ENCODE measurements around the gene EPHB1.
"Not testable (repeated sequence)": the region's sequence is repeated elsewhere in the genome, so short reads cannot be mapped to it uniquely, and the experiment has no call there.

Gene EPHB1

GRCh38 chr3:134777341-134777740 lies 17.7 kb upstream of the EPHB1 start:
- no peak for DNase-seq (ENCODE audit: low read depth)

- DNase-seq (ENCODE audit: low read depth): not testable (repeated sequence)
Observed at GRCh38 chr3:134788283-134788682, 6.8 kb upstream of the EPHB1 start.

- DNase-seq (ENCODE audit: low read depth): no peak
Observed at GRCh38 chr3:134790065-134790464, 5.0 kb upstream of the EPHB1 start.

- no peak for DNase-seq (ENCODE audit: low read depth)
Observed at GRCh38 chr3:134791992-134792391, 3.1 kb upstream of the EPHB1 start.

GRCh38 chr3:134792700-134793099 lies 2.4 kb upstream of the EPHB1 start:
- no peak for DNase-seq (ENCODE audit: low read depth)

- no peak for DNase-seq (ENCODE audit: low read depth)
Observed at GRCh38 chr3:134793562-134793961, 1.5 kb upstream of the EPHB1 start.

- no peak for DNase-seq (ENCODE audit: low read depth)
Observed at GRCh38 chr3:134794323-134794722, 737 bp upstream of the EPHB1 start.

- no peak for DNase-seq (ENCODE audit: low read depth)
Observed at GRCh38 chr3:134795746-134796280, 753 bp downstream of the EPHB1 start.

GRCh38 chr3:134796281-134797056 lies 1.4 kb downstream of the EPHB1 start:
- DNase-seq (ENCODE audit: low read depth): no peak

- DNase-seq (ENCODE audit: low read depth): no peak
Observed at GRCh38 chr3:134797057-134797740, 2.1 kb downstream of the EPHB1 start.

- no peak for DNase-seq (ENCODE audit: low read depth)
Observed at GRCh38 chr3:134797741-134798451, 2.8 kb downstream of the EPHB1 start.

GRCh38 chr3:134798681-134799311 lies 3.7 kb downstream of the EPHB1 start:
- no peak for DNase-seq (ENCODE audit: low read depth)

GRCh38 chr3:134799393-134799792 lies 4.3 kb downstream of the EPHB1 start:
- DNase-seq (ENCODE audit: low read depth): no peak

- no peak for DNase-seq (ENCODE audit: low read depth)
Observed at GRCh38 chr3:134801204-134801958, 6.3 kb downstream of the EPHB1 start.

GRCh38 chr3:134802428-134803050 lies 7.5 kb downstream of the EPHB1 start:
- DNase-seq (ENCODE audit: low read depth): no peak

GRCh38 chr3:134803051-134803505 lies 8.0 kb downstream of the EPHB1 start:
- no peak for DNase-seq (ENCODE audit: low read depth)

- no peak for DNase-seq (ENCODE audit: low read depth)
Observed at GRCh38 chr3:134803652-134804051, 8.6 kb downstream of the EPHB1 start.

GRCh38 chr3:134804508-134805480 lies 9.7 kb downstream of the EPHB1 start:
- no peak for DNase-seq (ENCODE audit: low read depth)

GRCh38 chr3:134807189-134807588 lies 12.1 kb downstream of the EPHB1 start:
- DNase-seq (ENCODE audit: low read depth): no peak

GRCh38 chr3:134808835-134809234 lies 13.8 kb downstream of the EPHB1 start:
- DNase-seq (ENCODE audit: low read depth): no peak
